ENCODE data around the gene GPR155.

GPR155 gene, protein sequence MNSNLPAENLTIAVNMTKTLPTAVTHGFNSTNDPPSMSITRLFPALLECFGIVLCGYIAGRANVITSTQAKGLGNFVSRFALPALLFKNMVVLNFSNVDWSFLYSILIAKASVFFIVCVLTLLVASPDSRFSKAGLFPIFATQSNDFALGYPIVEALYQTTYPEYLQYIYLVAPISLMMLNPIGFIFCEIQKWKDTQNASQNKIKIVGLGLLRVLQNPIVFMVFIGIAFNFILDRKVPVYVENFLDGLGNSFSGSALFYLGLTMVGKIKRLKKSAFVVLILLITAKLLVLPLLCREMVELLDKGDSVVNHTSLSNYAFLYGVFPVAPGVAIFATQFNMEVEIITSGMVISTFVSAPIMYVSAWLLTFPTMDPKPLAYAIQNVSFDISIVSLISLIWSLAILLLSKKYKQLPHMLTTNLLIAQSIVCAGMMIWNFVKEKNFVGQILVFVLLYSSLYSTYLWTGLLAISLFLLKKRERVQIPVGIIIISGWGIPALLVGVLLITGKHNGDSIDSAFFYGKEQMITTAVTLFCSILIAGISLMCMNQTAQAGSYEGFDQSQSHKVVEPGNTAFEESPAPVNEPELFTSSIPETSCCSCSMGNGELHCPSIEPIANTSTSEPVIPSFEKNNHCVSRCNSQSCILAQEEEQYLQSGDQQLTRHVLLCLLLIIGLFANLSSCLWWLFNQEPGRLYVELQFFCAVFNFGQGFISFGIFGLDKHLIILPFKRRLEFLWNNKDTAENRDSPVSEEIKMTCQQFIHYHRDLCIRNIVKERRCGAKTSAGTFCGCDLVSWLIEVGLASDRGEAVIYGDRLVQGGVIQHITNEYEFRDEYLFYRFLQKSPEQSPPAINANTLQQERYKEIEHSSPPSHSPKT

DNA sequence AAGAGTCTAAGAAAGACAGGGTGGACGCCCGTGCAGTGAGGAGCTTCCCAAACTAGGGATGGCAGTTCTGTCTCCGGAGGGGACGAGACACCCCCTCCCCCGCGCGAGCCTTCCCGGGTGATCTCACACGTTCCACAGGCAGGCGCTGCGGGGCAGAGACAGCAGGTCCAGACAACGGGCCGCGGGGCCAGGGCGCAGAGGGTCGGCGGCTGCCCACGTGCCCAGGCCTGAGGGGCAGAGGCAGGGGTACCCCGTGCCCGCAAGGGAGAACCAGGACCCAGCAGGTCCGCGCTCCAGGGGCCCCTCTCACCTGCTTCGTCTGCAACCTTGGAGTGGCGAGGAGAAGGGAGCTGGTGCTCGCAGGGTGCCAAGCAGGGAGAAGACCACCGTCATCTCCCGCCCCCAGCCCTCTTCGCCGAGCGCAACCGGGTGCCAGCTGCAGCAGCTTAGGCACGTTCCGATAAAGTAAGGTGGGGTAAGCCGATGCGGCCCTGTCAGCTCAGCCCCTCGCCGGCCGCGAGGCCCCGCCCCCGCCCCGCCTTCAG lies at the start of gene GPR155:
GPR155 (minus strand) TSS at position 467 of the 545 bp plus-strand sequence. CDS start 5,073 bp downstream, outside the sequence.
- Mint-ChIP-seq H3K4me3 (peak within 1 kb of the TSS; percentile 98), H3K27me3 (no peaks in the 10 kb centered on the region), H3K4me1 (peaks cover 61% of the 10 kb centered on the region), H3K36me3 (peaks cover 5% of the 10 kb centered on the region), H3K9me3 (no peaks in the 10 kb centered on the region), H3K27ac (peak within 1 kb of the TSS; percentile 96)

DNA sequence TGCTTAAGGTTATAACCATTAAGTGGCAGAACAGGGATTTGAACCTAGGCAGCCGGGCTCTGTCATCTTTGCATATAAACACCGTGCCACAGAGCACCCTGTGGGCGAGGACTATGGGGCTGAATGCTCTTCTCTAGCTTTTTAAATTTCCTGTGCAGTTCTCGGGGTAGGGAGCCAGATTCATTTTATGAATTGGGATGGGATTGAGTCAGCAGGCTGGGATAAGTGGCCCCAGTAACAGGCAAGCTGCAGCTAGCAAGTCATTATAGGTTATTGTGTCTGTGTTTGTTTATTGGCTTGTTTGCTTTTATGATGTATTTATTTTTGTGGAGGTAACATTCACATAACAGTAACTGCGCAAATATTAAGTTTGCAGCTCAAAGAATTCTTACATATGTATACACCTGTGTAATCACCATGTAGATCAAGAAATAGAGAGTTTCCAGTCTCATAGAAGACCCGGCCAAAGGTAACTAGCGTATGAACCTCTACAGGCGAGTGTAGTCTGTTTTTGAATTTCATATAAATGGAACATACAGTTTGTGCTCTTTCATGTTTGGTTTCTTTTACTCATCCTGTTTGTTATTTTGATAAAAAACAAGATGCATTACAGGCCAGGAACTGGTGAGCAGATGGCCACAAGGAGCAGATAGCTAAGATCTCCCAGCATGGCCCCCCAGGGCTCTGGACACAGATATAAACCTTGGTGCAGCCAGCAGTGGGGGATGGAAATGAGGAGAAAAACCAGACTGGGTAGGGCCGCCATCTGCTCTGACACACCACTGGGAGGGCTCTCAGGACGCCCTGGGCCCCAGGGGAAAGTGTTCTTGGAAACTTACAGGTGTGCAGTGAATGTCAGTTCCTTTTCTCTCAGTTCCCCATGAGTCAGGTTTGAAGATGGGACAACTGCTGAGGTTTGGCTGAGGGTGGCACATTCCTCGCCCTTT lies 49.2 kb upstream of the GPR155 start:
- H3K27ac Mint-ChIP-seq: peak overlapping the region; percentile 30

DNA sequence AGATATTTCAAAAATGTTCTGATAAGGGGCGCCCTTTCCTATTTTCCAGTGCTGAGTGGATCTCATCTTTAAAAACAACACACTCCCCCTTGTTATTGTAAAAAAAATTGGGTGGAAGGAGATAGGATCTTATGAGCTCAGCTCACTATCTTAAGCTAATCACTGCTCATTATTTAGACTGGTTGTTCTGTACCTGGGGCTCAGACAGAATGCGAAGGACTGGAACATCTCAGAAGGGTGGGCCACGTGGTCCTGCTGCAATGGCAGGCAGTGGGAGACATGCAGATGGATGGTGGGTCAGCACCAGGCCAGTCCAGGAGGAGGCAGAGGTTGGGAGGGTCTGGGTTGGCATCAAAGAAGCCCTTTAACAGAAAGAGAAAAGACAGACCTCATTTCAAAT lies 48.3 kb upstream of the GPR155 start:
- no peak overlapping the region for H3K27ac Mint-ChIP-seq
- H3K27me3 Mint-ChIP-seq: no peaks in the 10 kb centered on the region
- no peak overlapping the region for H3K4me3 Mint-ChIP-seq
- H3K9me3 Mint-ChIP-seq: no peaks in the 10 kb centered on the region
- peaks cover 14% of the 10 kb centered on the region for H3K4me1 Mint-ChIP-seq
- peaks cover 1% of the 10 kb centered on the region for H3K36me3 Mint-ChIP-seq

More for the DNA sequence above, 49.2 kb upstream of the GPR155 start:
- Mint-ChIP-seq H3K4me3 (no peak overlapping the region), H3K9me3 (no peaks in the 10 kb centered on the region), H3K4me1 (peaks cover 14% of the 10 kb centered on the region), H3K36me3 (peaks cover 1% of the 10 kb centered on the region), H3K27me3 (no peaks in the 10 kb centered on the region)

DNA sequence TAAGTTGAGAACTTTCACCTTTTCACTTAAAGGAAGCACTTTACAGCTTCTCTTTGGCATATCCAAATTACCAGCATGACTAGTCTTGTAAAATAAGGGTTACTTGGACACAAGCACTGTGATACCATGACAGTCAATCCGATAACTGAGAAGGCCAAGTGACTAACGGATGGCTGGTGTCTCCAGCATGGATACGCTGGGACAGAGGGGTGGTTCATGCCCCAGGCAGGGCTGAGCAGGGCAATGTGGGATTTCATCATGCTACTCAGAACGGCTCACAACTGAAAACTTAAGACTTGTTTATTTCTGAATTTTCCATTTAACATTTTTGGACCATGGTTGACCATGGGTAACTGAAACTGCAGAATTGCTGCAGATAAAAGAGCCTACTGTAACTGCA lies 43.1 kb upstream of the GPR155 start:
- peaks cover 6% of the 10 kb centered on the region for H3K9me3 Mint-ChIP-seq

DNA sequence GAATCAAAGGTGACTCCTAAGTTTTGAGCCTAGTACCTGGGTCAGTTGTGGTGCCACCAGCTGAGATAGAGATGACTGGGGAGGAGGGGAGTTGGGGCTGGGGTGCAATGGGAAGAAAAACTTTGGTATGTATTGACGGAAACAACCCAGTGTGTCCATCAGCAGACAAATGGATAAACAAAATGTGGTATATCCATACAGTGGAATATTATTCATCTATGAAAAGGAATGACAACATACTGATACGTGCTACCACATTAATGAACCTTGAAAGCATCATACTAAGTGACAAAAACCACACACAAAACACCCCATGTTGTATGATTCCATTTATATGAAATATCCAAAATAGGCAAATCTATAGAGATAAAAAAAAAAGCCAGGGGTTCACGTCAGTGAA lies 41.1 kb upstream of the GPR155 start:
- H3K36me3 Mint-ChIP-seq: peaks cover 26% of the 10 kb centered on the region
- no peaks in the 10 kb centered on the region for H3K27me3 Mint-ChIP-seq
- peaks cover 22% of the 10 kb centered on the region for H3K4me1 Mint-ChIP-seq
- no peak overlapping the region for H3K27ac Mint-ChIP-seq
- no peak overlapping the region for H3K4me3 Mint-ChIP-seq
- peaks cover 11% of the 10 kb centered on the region for H3K9me3 Mint-ChIP-seq

More for the DNA sequence above, 43.1 kb upstream of the GPR155 start:
- H3K4me1 Mint-ChIP-seq: peaks cover 5% of the 10 kb centered on the region
- H3K27ac Mint-ChIP-seq: no peak overlapping the region
- H3K27me3 Mint-ChIP-seq: no peaks in the 10 kb centered on the region
- H3K36me3 Mint-ChIP-seq: peaks cover 22% of the 10 kb centered on the region
- no peak overlapping the region for H3K4me3 Mint-ChIP-seq

DNA sequence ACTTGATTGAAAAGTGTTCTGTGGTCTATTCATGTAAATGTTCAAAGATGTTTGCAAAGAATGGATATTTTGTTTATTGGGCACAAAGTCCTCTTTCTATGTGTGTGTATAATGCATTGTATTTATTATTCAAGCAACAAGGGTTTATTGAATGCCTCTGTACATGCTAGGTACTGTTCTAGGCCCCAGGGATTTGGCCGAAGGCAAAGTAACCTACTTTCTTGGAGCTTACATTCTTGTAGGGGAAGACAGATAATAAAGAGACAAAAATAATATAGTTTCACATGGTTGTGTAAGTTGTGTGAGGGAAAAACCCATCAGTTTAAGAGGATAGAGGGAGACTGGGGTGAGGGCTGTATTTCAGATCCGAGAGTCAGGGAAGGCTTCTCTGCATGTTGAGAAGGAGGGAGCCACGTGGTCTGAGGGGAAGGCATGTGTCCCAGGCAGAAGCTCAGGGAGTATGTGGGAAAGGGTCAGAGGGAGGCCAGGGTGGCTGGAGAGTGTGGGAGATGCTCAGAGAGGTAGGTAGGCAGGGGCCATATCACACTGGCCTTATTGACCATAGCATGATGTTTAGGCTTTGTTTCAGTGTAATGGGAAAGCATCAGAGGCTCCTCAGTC lies 40.4 kb upstream of the GPR155 start:
- Mint-ChIP-seq H3K27ac (no peak overlapping the region), H3K4me1 (peaks cover 22% of the 10 kb centered on the region), H3K4me3 (no peak overlapping the region), H3K9me3 (peaks cover 11% of the 10 kb centered on the region), H3K36me3 (peaks cover 26% of the 10 kb centered on the region), H3K27me3 (no peaks in the 10 kb centered on the region)

DNA sequence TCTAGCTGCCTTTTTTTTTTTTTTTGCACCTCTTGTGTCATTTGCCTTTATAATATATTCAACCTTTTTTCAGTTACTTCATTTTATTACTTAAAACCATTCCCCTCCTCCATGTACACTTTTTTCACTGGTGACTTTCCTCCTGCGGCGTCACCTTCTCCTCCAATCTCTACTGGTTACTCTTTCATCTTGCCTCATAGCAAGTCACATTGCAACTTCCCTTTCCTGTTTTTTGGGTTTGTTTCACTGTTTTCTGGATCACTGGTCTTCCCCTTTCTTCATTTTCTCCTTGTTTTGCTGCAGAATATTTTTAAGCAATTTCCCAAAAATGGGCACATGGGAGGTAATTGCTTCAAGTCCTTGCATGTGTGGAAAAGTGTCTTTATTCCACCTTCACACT lies 37.7 kb upstream of the GPR155 start:
- H3K27me3 Mint-ChIP-seq: no peaks in the 10 kb centered on the region
- H3K9me3 Mint-ChIP-seq: peaks cover 11% of the 10 kb centered on the region
- peaks cover 22% of the 10 kb centered on the region for H3K4me1 Mint-ChIP-seq
- H3K36me3 Mint-ChIP-seq: peaks cover 26% of the 10 kb centered on the region
- peak overlapping the region; percentile 56 for H3K27ac Mint-ChIP-seq
- H3K4me3 Mint-ChIP-seq: peak overlapping the region; percentile 64

DNA sequence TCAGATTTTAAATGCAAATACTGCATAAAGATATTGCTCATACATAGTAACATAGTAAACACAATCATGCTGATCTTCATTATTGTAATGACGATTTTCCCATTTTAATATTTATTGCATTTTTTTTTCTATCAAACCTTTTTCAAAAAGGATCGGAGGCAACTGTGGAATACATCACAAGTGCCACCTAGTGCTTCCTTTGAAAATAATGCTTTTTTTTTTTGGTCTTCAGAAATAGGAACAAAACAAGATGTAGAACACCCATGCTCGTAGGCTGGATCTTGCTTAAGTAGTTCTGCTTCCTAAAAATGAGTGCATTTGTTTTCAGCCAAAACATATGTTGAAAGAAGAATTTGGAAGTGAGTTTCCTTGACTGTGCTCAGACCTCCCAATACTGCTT lies 35.7 kb upstream of the GPR155 start:
- Mint-ChIP-seq H3K27me3 (no peaks in the 10 kb centered on the region), H3K4me3 (no peak overlapping the region), H3K27ac (no peak overlapping the region), H3K36me3 (peaks cover 17% of the 10 kb centered on the region), H3K9me3 (peaks cover 11% of the 10 kb centered on the region), H3K4me1 (peaks cover 22% of the 10 kb centered on the region)

DNA sequence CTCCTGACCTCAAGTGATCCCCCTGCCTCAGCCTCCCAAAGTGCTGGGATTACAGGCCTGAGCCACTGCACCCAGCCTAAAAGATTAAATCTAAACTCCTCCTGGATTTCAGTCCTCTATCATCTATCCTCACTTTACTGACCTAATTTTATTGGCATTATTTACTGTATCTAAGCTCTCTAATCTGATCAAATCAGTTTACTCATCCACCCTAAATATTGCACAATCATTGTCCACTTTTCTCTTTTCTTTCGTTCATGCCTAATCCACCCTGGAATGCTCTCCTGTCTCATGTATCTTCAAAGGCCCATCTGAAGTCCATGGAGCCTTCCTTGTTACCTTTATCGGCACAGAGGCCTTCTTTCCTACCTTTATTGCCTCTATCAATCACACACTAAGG lies 31.6 kb upstream of the GPR155 start:
- Mint-ChIP-seq H3K4me3 (no peak overlapping the region), H3K4me1 (peaks cover 12% of the 10 kb centered on the region), H3K36me3 (peaks cover 2% of the 10 kb centered on the region), H3K9me3 (no peaks in the 10 kb centered on the region), H3K27me3 (no peaks in the 10 kb centered on the region), H3K27ac (no peak overlapping the region)

DNA sequence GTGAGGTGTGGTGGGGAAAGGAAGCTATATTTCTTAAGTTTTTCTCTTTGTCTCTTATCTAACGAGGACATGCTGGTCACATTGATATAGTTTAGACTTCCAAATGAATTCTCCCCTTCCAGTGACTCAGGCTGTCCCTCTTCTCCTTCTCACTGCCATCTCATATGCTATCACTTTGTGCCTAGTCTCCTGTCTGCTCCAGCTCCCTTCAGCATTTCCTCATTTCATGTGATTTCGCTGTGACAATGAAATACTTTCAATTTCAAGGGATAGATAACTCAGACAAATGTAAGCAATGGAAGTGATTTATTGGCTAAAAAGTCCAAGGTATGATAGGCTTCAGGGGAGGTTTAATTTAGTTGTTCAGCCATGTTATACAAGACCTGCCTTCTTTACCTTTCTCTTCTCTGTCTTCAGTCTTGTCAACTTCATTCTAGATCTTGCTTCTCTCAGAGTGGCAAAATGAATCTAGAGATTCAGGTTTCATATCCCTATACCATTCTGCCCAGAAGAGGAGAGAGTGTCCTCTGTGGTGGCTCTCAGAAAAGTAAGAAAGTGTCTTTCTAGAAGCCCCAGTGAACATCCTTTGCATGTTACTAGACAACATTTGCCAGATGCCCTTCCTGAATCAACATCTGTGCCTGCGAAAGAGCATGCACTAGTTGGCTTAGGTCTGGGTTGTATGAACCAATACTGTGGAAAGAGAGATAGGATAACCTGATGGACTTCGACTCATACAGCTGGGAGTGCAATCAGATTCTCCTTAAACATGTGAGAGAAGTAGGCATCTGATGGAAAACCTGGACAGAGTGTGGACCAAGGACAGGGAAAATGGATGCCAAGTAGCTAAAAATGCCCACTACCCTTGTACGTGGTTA lies 29.9 kb upstream of the GPR155 start:
- Mint-ChIP-seq H3K27ac (no peak overlapping the region), H3K36me3 (peaks cover 2% of the 10 kb centered on the region)

DNA sequence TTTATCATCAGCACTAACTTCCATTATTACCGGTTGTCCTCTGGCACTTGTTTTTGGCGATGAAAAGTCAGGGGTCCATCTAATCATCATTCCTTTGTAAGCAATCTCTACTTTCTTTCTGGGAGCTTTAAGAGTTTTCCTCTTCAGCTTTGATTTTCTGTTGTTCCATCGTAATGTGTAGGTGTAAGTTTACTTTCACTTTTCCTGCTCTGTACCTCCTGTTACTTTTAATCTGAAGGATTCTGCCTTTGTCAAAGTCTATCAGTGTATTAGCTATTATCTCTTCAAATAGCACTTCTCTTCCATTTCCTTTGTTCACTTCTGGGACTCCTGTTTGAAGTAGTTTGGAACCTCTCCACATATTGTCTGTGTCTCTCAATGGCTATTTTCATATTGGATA lies 25.5 kb upstream of the GPR155 start:
- H3K4me1 Mint-ChIP-seq: peaks cover 26% of the 10 kb centered on the region
- H3K4me3 Mint-ChIP-seq: peak overlapping the region; percentile 58
- peaks cover 11% of the 10 kb centered on the region for H3K9me3 Mint-ChIP-seq
- no peaks in the 10 kb centered on the region for H3K27me3 Mint-ChIP-seq
- H3K36me3 Mint-ChIP-seq: peaks cover 10% of the 10 kb centered on the region
- H3K27ac Mint-ChIP-seq: no peak overlapping the region

More for the DNA sequence above, 29.9 kb upstream of the GPR155 start:
- no peaks in the 10 kb centered on the region for H3K9me3 Mint-ChIP-seq
- peaks cover 23% of the 10 kb centered on the region for H3K4me1 Mint-ChIP-seq
- no peaks in the 10 kb centered on the region for H3K27me3 Mint-ChIP-seq
- no peak overlapping the region for H3K4me3 Mint-ChIP-seq

DNA sequence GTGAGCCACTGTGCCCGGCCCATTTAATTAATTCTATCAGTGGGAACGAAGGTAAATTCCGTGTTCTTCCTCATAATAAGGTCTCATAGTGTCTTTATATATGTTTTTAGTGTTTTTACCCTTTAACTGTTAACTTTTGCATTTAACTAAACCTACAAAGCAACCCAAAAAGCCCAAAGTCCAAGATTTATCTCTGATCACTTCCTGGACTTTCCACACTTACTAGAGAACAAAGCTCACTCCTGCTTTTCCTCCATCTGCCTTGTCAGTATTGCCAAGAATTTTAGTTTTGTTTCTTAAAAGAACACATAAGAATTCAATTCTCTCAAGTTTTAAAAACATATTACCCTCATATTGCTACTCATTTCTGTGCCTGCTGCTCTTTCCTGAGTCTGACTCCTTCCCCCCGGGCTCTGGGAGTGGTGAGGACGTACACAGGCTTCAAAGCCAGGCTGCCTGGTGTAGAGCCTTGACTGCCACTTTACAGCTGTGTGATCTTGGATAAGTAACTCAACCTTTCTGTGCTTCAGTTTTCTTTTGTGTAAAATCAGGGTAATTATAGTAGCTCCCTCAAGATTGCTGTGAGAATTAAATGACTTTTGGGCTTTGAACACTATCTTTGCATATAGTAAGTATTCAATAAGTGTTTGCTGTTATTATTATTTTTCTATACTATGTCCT lies 24.9 kb upstream of the GPR155 start:
- Mint-ChIP-seq H3K4me3 (no peak overlapping the region), H3K27me3 (no peaks in the 10 kb centered on the region), H3K36me3 (peaks cover 12% of the 10 kb centered on the region), H3K9me3 (peaks cover 16% of the 10 kb centered on the region), H3K27ac (no peak overlapping the region), H3K4me1 (peaks cover 24% of the 10 kb centered on the region)

DNA sequence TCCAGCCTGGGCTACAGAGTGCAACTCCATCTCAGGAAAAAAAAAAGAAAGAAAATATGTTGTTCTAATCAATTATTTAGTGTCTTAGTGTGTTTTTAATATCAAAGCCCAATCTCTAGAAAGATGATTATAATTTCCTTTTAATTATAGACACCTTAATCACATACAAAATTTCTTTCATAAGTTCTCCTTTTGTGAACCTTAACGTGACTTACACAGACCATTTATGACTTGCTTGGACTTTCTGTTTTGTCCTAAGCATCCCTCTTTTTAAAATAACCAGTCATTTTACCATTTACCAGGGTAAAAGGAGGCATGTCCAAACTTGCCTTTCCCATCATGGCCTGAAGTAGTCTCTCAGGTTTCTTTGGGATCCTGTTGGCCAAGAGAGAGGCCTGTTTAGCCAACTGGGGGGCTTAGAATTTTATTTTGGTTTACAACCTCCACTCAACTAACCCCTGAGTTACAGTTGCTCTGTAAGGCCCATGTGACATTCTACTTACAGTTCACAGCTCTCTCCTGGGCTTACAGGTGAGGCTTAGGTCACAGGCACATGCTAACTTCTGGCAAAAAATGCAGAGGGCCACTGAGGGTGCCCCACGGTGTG lies 23.9 kb upstream of the GPR155 start:
- H3K27ac Mint-ChIP-seq: no peak overlapping the region
- peaks cover 17% of the 10 kb centered on the region for H3K4me1 Mint-ChIP-seq
- H3K9me3 Mint-ChIP-seq: peaks cover 16% of the 10 kb centered on the region
- peaks cover 14% of the 10 kb centered on the region for H3K36me3 Mint-ChIP-seq
- no peak overlapping the region for H3K4me3 Mint-ChIP-seq
- H3K27me3 Mint-ChIP-seq: no peaks in the 10 kb centered on the region

All from activated naive CD4-positive, alpha-beta T cell treated with anti-CD3 and anti-CD28 coated beads, Interleukin-2, amount 50 U/mL, for 24 hours (primary cell).